ENCODE measurements around the gene COBLL1.
"Not testable (repeated sequence)": the region's sequence is repeated elsewhere in the genome, so short reads cannot be mapped to it uniquely, and the experiment has no call there.

The COBLL1 gene

DNA sequence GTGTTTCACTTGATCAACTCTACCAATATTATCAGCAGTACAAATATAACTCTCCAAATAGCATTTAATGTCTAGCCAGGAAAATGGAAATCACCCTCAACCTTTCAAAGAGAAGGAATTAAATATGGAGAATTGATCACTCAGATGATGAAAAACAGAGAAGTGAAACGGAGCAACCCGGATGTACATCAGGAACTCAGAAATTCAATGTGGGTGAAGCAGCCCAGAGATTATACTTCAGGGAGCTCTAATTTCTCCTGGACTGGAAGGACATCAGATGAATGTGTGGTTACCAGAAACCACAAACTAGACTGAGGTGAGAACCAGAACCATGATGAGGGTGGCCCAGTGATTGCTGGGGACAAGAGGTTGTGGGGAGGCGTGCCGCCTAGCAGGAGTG is 35.5 kb upstream of the COBLL1 start:
- Histone ChIP-seq H3K36me3 (ENCODE audit: control insufficient read depth in 5 of 5, insufficient read depth in 5 of 5, low read length in 5 of 5) (no peaks in the 10 kb centered on the region), H3K4me3 (ENCODE audit: low read depth in 1 of 5, low read length in 5 of 5) (no peak overlapping the region), H3K27ac (ENCODE audit: low read depth, low read length) (peak overlapping the region; percentile 89), H3K4me1 (ENCODE audit: control insufficient read depth in 5 of 5, insufficient read depth in 5 of 5, low read length in 5 of 5) (peaks cover 3 to 47% (median 21%) of the 10 kb centered on the region in 5 donors), H3K9ac (ENCODE audit: low read length in 5 of 5) (peak overlapping the region in 1 of 5 donors; percentile 0), H3K27me3 (ENCODE audit: control insufficient read depth in 5 of 5, insufficient read depth in 4 of 5, low read length in 5 of 5) (no peaks in the 10 kb centered on the region), H3K9me3 (ENCODE audit: control insufficient read depth in 5 of 5, low read length in 5 of 5) (no peaks in the 10 kb centered on the region)

GRCh38 chr2:164875334-164876205 is 33.9 kb upstream of the COBLL1 start:
- no peak overlapping the region for H3K4me3 ChIP-seq (ENCODE audit: low read depth in 1 of 5, low read length in 5 of 5)
- no peak overlapping the region for H3K9ac ChIP-seq (ENCODE audit: low read length in 5 of 5)
- peaks cover 0 to 44% (median 21%) of the 10 kb centered on the region in 5 donors for H3K4me1 ChIP-seq (ENCODE audit: control insufficient read depth in 5 of 5, insufficient read depth in 5 of 5, low read length in 5 of 5)
- no peaks in the 10 kb centered on the region for H3K36me3 ChIP-seq (ENCODE audit: control insufficient read depth in 5 of 5, insufficient read depth in 5 of 5, low read length in 5 of 5)
- H3K27ac ChIP-seq (ENCODE audit: low read depth, low read length): peak overlapping the region; percentile 89
- no peaks in the 10 kb centered on the region for H3K27me3 ChIP-seq (ENCODE audit: control insufficient read depth in 5 of 5, insufficient read depth in 4 of 5, low read length in 5 of 5)
- H3K9me3 ChIP-seq (ENCODE audit: control insufficient read depth in 5 of 5, low read length in 5 of 5): no peaks in the 10 kb centered on the region

DNA sequence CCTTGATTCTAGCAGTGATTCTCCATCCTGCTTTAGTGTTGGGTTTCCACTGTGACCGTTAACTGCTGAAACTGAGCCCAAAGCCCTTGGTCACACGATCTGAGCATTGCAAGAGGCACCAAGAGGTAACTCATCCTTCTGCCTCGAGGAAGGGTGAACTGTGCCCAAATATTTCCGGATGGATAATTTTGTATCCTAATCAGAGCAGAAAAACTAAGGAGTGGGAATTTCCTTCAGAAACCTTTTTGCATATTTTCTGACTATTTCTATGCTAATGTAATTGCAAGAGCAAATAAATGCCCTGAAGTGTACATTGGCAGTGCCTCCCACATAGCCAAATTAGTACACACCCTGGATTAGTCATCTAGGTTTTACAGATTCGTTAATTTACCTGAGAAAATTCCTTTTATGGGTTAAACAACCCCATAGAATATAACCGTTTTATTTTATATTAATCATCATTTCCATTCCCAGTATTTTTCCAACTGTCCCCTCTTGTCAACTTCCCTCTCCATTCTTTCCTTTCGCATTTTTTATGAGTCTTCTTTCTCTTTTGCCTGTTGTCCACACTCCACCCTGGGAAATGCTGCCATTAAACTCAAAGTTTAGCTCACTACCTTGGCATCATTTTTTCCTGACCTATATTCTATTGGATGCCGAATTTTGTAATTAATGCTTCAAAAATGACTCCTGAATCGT is 31.7 kb upstream of the COBLL1 start:
- no peak overlapping the region for H3K9ac ChIP-seq (ENCODE audit: low read length in 5 of 5)
- H3K27me3 ChIP-seq (ENCODE audit: control insufficient read depth in 5 of 5, insufficient read depth in 4 of 5, low read length in 5 of 5): no peaks in the 10 kb centered on the region
- H3K36me3 ChIP-seq (ENCODE audit: control insufficient read depth in 5 of 5, insufficient read depth in 5 of 5, low read length in 5 of 5): no peaks in the 10 kb centered on the region
- no peaks in the 10 kb centered on the region for H3K9me3 ChIP-seq (ENCODE audit: control insufficient read depth in 5 of 5, low read length in 5 of 5)
- no peak overlapping the region for H3K27ac ChIP-seq (ENCODE audit: low read depth, low read length)
- H3K4me3 ChIP-seq (ENCODE audit: low read depth in 1 of 5, low read length in 5 of 5): no peak overlapping the region
- H3K4me1 ChIP-seq (ENCODE audit: control insufficient read depth in 5 of 5, insufficient read depth in 5 of 5, low read length in 5 of 5): peaks cover 0 to 44% (median 22%) of the 10 kb centered on the region in 5 donors

- peaks cover 0 to 30% (median 17%) of the 10 kb centered on the region in 5 donors for H3K4me1 ChIP-seq (ENCODE audit: control insufficient read depth in 5 of 5, insufficient read depth in 5 of 5, low read length in 5 of 5)
- H3K27me3 ChIP-seq (ENCODE audit: control insufficient read depth in 5 of 5, insufficient read depth in 4 of 5, low read length in 5 of 5): no peaks in the 10 kb centered on the region
- H3K36me3 ChIP-seq (ENCODE audit: control insufficient read depth in 5 of 5, insufficient read depth in 5 of 5, low read length in 5 of 5): no peaks in the 10 kb centered on the region
- no peak overlapping the region for H3K27ac ChIP-seq (ENCODE audit: low read depth, low read length)
- no peak overlapping the region for H3K4me3 ChIP-seq (ENCODE audit: low read depth in 1 of 5, low read length in 5 of 5)
- no peaks in the 10 kb centered on the region for H3K9me3 ChIP-seq (ENCODE audit: control insufficient read depth in 5 of 5, low read length in 5 of 5)
- H3K9ac ChIP-seq (ENCODE audit: low read length in 5 of 5): no peak overlapping the region
These were observed 29.8 kb upstream of the COBLL1 start for GRCh38 chr2:164871404-164871803.

DNA sequence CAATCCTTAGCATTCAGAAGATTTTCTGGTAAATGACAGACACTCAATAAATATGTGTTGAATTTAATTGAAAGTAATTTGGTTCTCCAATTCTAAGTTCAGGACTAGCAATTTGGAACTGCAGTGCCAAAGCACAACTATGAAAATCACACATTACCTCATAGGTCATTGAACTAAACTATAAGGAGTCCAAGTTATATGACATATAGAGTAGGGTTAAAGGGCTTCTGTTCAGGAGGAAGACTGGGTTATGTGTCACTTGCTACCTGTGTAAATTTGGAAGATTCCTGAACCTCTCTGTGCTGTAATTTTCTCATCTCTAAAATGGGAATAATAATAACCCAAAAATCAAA is 27.8 kb upstream of the COBLL1 start:
- Histone ChIP-seq H3K9me3 (ENCODE audit: control insufficient read depth in 5 of 5, low read length in 5 of 5) (no peaks in the 10 kb centered on the region), H3K27me3 (ENCODE audit: control insufficient read depth in 5 of 5, insufficient read depth in 4 of 5, low read length in 5 of 5) (no peaks in the 10 kb centered on the region), H3K9ac (ENCODE audit: low read length in 5 of 5) (peak overlapping the region in 1 of 5 donors; percentile 20), H3K36me3 (ENCODE audit: control insufficient read depth in 5 of 5, insufficient read depth in 5 of 5, low read length in 5 of 5) (no peaks in the 10 kb centered on the region), H3K4me1 (ENCODE audit: control insufficient read depth in 5 of 5, insufficient read depth in 5 of 5, low read length in 5 of 5) (peaks cover 0 to 23% (median 15%) of the 10 kb centered on the region in 5 donors), H3K27ac (ENCODE audit: low read depth, low read length) (peak overlapping the region; percentile 6), H3K4me3 (ENCODE audit: low read depth in 1 of 5, low read length in 5 of 5) (no peak overlapping the region)

DNA sequence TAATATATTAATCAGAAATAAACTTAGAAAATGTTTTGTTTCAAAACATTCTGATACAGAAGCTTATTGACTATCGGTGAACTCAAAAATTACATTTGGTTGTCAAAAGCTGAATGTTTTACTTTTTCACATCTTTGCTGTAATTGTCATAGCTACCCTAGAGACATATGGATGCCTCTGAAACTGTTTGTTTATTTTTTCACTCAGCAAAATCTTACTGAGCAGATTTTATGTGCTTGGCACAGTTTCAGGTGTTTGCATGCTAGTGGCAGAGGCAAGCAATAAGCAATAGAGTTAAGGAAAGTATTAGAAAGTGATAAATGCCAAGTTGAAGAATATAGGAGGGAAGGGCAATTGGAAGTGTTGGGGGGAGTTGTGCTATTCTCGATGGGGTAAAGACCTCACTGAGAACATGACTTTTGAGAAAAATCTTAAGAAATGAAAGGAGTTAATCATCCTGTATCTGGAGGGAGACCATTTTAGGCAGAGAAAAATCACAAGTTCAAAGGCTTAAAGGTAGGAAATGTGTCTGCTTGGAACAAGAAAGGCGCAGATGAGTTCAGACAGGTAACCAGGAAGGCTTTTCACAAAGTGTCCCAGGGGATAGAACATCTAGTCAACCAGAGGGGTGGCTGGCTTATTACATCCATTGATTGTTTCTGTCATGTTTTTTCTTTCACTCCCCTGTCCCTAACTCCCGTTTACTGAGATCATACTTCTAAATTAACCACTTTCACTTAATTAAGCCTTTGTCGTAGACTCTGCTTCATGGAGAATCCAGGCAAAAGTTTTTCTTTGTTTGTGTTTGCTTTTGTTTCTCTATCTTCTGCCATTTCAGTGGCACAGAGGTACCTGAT is 27.2 kb upstream of the COBLL1 start:
- Histone ChIP-seq H3K9ac (ENCODE audit: low read length in 5 of 5) (peak overlapping the region in 1 of 5 donors; percentile 20), H3K9me3 (ENCODE audit: control insufficient read depth in 5 of 5, low read length in 5 of 5) (no peaks in the 10 kb centered on the region), H3K27ac (ENCODE audit: low read depth, low read length) (peak overlapping the region; percentile 6), H3K27me3 (ENCODE audit: control insufficient read depth in 5 of 5, insufficient read depth in 4 of 5, low read length in 5 of 5) (no peaks in the 10 kb centered on the region), H3K36me3 (ENCODE audit: control insufficient read depth in 5 of 5, insufficient read depth in 5 of 5, low read length in 5 of 5) (no peaks in the 10 kb centered on the region), H3K4me1 (ENCODE audit: control insufficient read depth in 5 of 5, insufficient read depth in 5 of 5, low read length in 5 of 5) (peaks cover 0 to 23% (median 15%) of the 10 kb centered on the region in 5 donors), H3K4me3 (ENCODE audit: low read depth in 1 of 5, low read length in 5 of 5) (no peak overlapping the region)

DNA sequence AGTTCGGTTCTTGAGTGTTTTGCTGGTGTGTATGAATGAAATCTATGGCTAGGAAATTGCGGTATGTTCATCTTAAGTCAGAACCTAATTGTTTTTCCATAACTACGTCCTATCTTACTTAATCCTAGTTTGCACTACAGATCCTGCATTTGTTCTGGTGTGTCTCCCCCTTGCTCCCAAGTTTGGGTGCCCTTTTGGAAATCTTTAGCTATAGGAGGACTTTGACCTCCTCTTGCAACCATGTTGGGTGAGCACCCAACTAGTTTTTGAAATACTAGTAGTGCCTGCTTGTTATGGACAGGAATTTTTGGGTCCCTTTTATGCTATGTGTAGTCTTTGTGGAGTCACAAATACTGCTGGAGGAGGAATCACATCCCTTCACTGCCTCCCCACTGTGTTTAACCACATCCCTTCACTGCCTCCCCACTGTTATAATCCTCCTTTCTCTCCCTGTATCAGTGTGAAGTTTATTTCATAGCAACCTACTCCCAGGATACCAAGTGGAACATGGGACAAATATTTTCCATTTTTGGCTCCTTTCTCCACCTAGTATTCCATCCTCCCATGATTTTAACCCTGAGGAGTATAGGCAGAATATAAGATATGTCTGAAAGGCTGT is 26.3 kb upstream of the COBLL1 start:
- H3K4me3 ChIP-seq (ENCODE audit: low read depth in 1 of 5, low read length in 5 of 5): no peak overlapping the region
- H3K9ac ChIP-seq (ENCODE audit: low read length in 5 of 5): no peak overlapping the region
- H3K9me3 ChIP-seq (ENCODE audit: control insufficient read depth in 5 of 5, low read length in 5 of 5): no peaks in the 10 kb centered on the region
- H3K27ac ChIP-seq (ENCODE audit: low read depth, low read length): peak overlapping the region; percentile 5
- H3K36me3 ChIP-seq (ENCODE audit: control insufficient read depth in 5 of 5, insufficient read depth in 5 of 5, low read length in 5 of 5): no peaks in the 10 kb centered on the region
- no peaks in the 10 kb centered on the region for H3K27me3 ChIP-seq (ENCODE audit: control insufficient read depth in 5 of 5, insufficient read depth in 4 of 5, low read length in 5 of 5)
- peaks cover 0 to 23% (median 15%) of the 10 kb centered on the region in 5 donors for H3K4me1 ChIP-seq (ENCODE audit: control insufficient read depth in 5 of 5, insufficient read depth in 5 of 5, low read length in 5 of 5)

- H3K9ac ChIP-seq (ENCODE audit: low read length in 5 of 5); H3K4me3 ChIP-seq (ENCODE audit: low read depth in 1 of 5, low read length in 5 of 5); H3K9me3 ChIP-seq (ENCODE audit: control insufficient read depth in 5 of 5, low read length in 5 of 5); H3K27me3 ChIP-seq (ENCODE audit: control insufficient read depth in 5 of 5, insufficient read depth in 4 of 5, low read length in 5 of 5); H3K36me3 ChIP-seq (ENCODE audit: control insufficient read depth in 5 of 5, insufficient read depth in 5 of 5, low read length in 5 of 5); H3K27ac ChIP-seq (ENCODE audit: low read depth, low read length): not testable (repeated sequence)
- H3K4me1 ChIP-seq (ENCODE audit: control insufficient read depth in 5 of 5, insufficient read depth in 5 of 5, low read length in 5 of 5): peaks cover 0 to 17% (median 12%) of the 10 kb centered on the region in 5 donors
These were observed 24.8 kb upstream of the COBLL1 start for GRCh38 chr2:164866381-164866780.

DNA sequence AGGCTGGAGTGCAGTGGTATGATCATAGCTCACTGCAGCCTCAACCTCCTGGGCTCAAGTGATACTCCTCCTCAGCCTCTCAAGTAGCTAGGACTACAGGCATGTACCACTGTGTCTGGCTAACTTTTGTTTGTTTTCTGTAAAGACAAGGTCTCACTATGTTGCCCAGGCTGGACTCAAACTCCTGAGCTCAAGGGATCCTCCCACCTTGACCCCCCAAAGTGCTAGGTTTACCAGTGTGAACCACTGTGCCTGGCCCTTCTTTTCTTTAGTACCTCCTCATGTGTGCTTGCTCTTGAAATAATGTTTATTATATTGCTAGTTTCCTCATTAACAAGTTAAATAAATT is 19.0 kb upstream of the COBLL1 start:
- Histone ChIP-seq H3K27me3 (ENCODE audit: control insufficient read depth in 5 of 5, insufficient read depth in 4 of 5, low read length in 5 of 5) (no peaks in the 10 kb centered on the region), H3K9me3 (ENCODE audit: control insufficient read depth in 5 of 5, low read length in 5 of 5) (no peaks in the 10 kb centered on the region), H3K4me3 (ENCODE audit: low read depth in 1 of 5, low read length in 5 of 5) (no peak overlapping the region), H3K36me3 (ENCODE audit: control insufficient read depth in 5 of 5, insufficient read depth in 5 of 5, low read length in 5 of 5) (no peaks in the 10 kb centered on the region), H3K27ac (ENCODE audit: low read depth, low read length) (no peak overlapping the region), H3K9ac (ENCODE audit: low read length in 5 of 5) (no peak overlapping the region), H3K4me1 (ENCODE audit: control insufficient read depth in 5 of 5, insufficient read depth in 5 of 5, low read length in 5 of 5) (no peaks in the 10 kb centered on the region)
